IMR-90 (cell line): ENCODE measurements around the gene FOXP1. TPM values are rescaled to one million over a fixed set of nuclear protein-coding genes. Genes with fewer than 3 reads are reported as not detected.

Experiments
- ATAC-seq: fragments of 200-7000 bp; cut with Tn5 transposase; 2 replicates; pipeline ENCODE4 v1.9.1; 2020; ENCODE audit warnings: low read depth, mild to moderate bottlenecking, moderate library complexity
- BruUV-seq: library from RNA; stranded (reverse); fragments of 400-500 nt; replicated peaks from 2 replicates; lab custom pipeline; 2021; lab: Mats Ljungman, UMichigan
- CTCF ChIA-PET: fragments of 300-600 bp; formaldehyde crosslinking; extraction: SDS; loops from one replicate; lab custom pipeline; 2021; ENCODE audit warnings: antibody characterized with exemption; lab: Yijun Ruan, JAX
- POLR2A ChIA-PET: fragments of 300-600 bp; sonication (Branson Sonifier 250); formaldehyde crosslinking; loops from one replicate; lab custom pipeline; 2022; ENCODE audit warnings: antibody characterized with exemption; ENCODE audit not compliant: unreplicated experiment; lab: Charles Lee
- DNase-seq: peaks from one replicate; pipeline ENCODE4 v3.0.0; 2013
- H2AFZ ChIP-seq: replicated peaks from 2 replicates; pipeline ENCODE3; 2013; ENCODE audit warnings: low read length, mild to moderate bottlenecking; ENCODE audit not compliant: poor library complexity
- H2AK5ac ChIP-seq: 2 replicates; pipeline ENCODE4 v1.6.1; 2013; ENCODE audit warnings: low read depth, low read length, inconsistent platforms
- H2AK9ac ChIP-seq: replicated peaks from 2 replicates; pipeline ENCODE3; 2013; ENCODE audit warnings: mild to moderate bottlenecking, low read depth, low read length, moderate library complexity; ENCODE audit not compliant: poor library complexity
- H2BK120ac ChIP-seq: 2 replicates; pipeline ENCODE4 v1.6.1; 2013; ENCODE audit warnings: low read depth, low read length, inconsistent platforms
- H2BK15ac ChIP-seq: 3 replicates; pipeline ENCODE4 v1.6.1; 2013; ENCODE audit warnings: low read depth, low read length, inconsistent platforms
- H2BK20ac ChIP-seq: 2 replicates; pipeline ENCODE4 v1.6.1; 2013; ENCODE audit warnings: low read depth, mild to moderate bottlenecking, inconsistent platforms, low read length, moderate library complexity
- H2BK5ac ChIP-seq: 2 replicates; pipeline ENCODE4 v1.6.1; 2013; ENCODE audit warnings: mild to moderate bottlenecking, low read depth, low read length, inconsistent platforms; ENCODE audit not compliant: poor library complexity, severe bottlenecking
- H3K14ac ChIP-seq: replicated peaks from 2 replicates; pipeline ENCODE4 v1.6.1; 2013; ENCODE audit warnings: low read depth, low read length, inconsistent platforms
- H3K18ac ChIP-seq: 2 replicates; pipeline ENCODE4 v1.6.1; 2013; ENCODE audit warnings: low read depth, low read length, control low read depth
- H3K23ac ChIP-seq: 2 replicates; pipeline ENCODE4 v1.6.1; 2013; ENCODE audit warnings: low read depth, low read length, inconsistent platforms
- H3K27ac ChIP-seq: 2 replicates; pipeline ENCODE4 v1.5.1; 2013; ENCODE audit warnings: mild to moderate bottlenecking, control low read depth, low read length; ENCODE audit not compliant: insufficient read depth
- H3K27me3 ChIP-seq: 2 replicates; pipeline ENCODE4 v1.6.1; 2013; ENCODE audit warnings: low read length; ENCODE audit not compliant: control insufficient read depth, insufficient read depth
- H3K36me3 ChIP-seq: 2 replicates; pipeline ENCODE4 v1.6.1; 2013; ENCODE audit warnings: low read length, mixed read lengths; ENCODE audit not compliant: control insufficient read depth, insufficient read depth
- H3K4ac ChIP-seq: 2 replicates; pipeline ENCODE4 v1.6.1; 2013; ENCODE audit warnings: low read depth, low read length, inconsistent platforms
- H3K4me1 ChIP-seq: 2 replicates; pipeline ENCODE4 v1.6.1; 2013; ENCODE audit warnings: low read length, mixed read lengths; ENCODE audit not compliant: control insufficient read depth, insufficient read depth
- H3K4me2 ChIP-seq: 2 replicates; pipeline ENCODE4 v1.6.1; 2013; ENCODE audit warnings: low read depth, mild to moderate bottlenecking, control low read depth, low read length, moderate library complexity
- H3K4me3 ChIP-seq: 2 replicates; pipeline ENCODE4 v1.5.1; 2013; ENCODE audit warnings: low read depth, mild to moderate bottlenecking, control low read depth, low read length, moderate library complexity; ENCODE audit not compliant: insufficient read depth
- H3K56ac ChIP-seq: 2 replicates; pipeline ENCODE4 v1.6.1; 2013; ENCODE audit warnings: low read length, inconsistent platforms; ENCODE audit not compliant: insufficient read depth; ENCODE audit errors: extremely low read depth
- H3K79me1 ChIP-seq, 2 experiments: 2 replicates each; pipeline ENCODE4 v1.6.1; 2013; ENCODE audit warnings: low read length in 2 of 2, inconsistent platforms in 1 of 2, low read depth in 1 of 2
- H3K9ac ChIP-seq: 2 replicates; pipeline ENCODE4 v1.6.1; 2013; ENCODE audit warnings: low read depth, low read length, control low read depth
- H3K9me1 ChIP-seq: 2 replicates; pipeline ENCODE4 v1.6.1; 2013; ENCODE audit warnings: low read length, inconsistent platforms; ENCODE audit not compliant: insufficient read depth
- H3K9me3 ChIP-seq: 2 replicates; pipeline ENCODE4 v1.6.1; 2013; ENCODE audit warnings: low read length; ENCODE audit not compliant: control insufficient read depth, insufficient read depth
- H4K20me1 ChIP-seq: 2 replicates; pipeline ENCODE4 v1.6.1; 2013; ENCODE audit warnings: low read length, inconsistent platforms; ENCODE audit not compliant: insufficient read depth
- H4K5ac ChIP-seq: 2 replicates; pipeline ENCODE4 v1.6.1; 2013; ENCODE audit warnings: mild to moderate bottlenecking, low read depth, low read length, control low read depth
- H4K8ac ChIP-seq, 2 experiments: 2 replicates each; pipeline ENCODE4 v1.6.1; 2013; ENCODE audit warnings: low read depth in 2 of 2, low read length in 2 of 2, control low read depth in 1 of 2, inconsistent platforms in 1 of 2
- H4K91ac ChIP-seq: 2 replicates; pipeline ENCODE4 v1.6.1; 2013; ENCODE audit warnings: low read depth, low read length, inconsistent platforms; ENCODE audit not compliant: insufficient read depth
- CHD1 ChIP-seq: IDR thresholded peaks from 2 replicates; pipeline ENCODE4 v1.6.1; 2012; ENCODE audit warnings: low read depth, low read length, improper control_type of control experiment
- FOS ChIP-seq: fragments of 150-350 bp; IDR thresholded peaks from 2 replicates; pipeline ENCODE4 v1.6.1; 2016; ENCODE audit warnings: low read depth, low read length
- MAFK ChIP-seq: IDR thresholded peaks from 2 replicates; pipeline ENCODE4 v1.6.1; 2012; ENCODE audit warnings: low read depth, low read length, improper control_type of control experiment
- MXI1 ChIP-seq: IDR thresholded peaks from 2 replicates; pipeline ENCODE4 v1.6.1; 2012; ENCODE audit warnings: low read depth, mild to moderate bottlenecking, low read length, moderate library complexity, borderline replicate concordance
- NFE2L2 ChIP-seq: fragments of 150-350 bp; IDR thresholded peaks from 2 replicates; pipeline ENCODE4 v1.6.1; 2016; ENCODE audit warnings: low read depth, mild to moderate bottlenecking, low read length
- POLR2A ChIP-seq: IDR thresholded peaks from 2 replicates; pipeline ENCODE4 v1.6.1; 2012; ENCODE audit warnings: mild to moderate bottlenecking, low read depth, low read length
- RCOR1 ChIP-seq: IDR thresholded peaks from 2 replicates; pipeline ENCODE4 v1.6.1; 2012; ENCODE audit warnings: mild to moderate bottlenecking, low read length, improper control_type of control experiment; ENCODE audit not compliant: insufficient replicate concordance
- RFX5 ChIP-seq: IDR thresholded peaks from 2 replicates; pipeline ENCODE4 v1.8.0; 2012; ENCODE audit warnings: low read depth, mild to moderate bottlenecking, low read length, moderate library complexity
- SMC3 ChIP-seq: fragments of 150-350 bp; IDR thresholded peaks from 2 replicates; pipeline ENCODE4 v1.6.1; 2016; ENCODE audit warnings: low read depth, mild to moderate bottlenecking, antibody characterized with exemption, low read length, moderate library complexity
- WGBS, 2 experiments: methylation state at CpG; one replicate each; pipeline versions ENCODE4 v1.1.5 to v1.1.7; 2013; ENCODE audit warnings: missing lambda C conversion rate in 2 of 2; ENCODE audit not compliant: insufficient read length in 1 of 2; ENCODE audit errors: extremely low coverage in 2 of 2; 5-methylcytosine and 5-hydroxymethylcytosine counted together
- dilution Hi-C: fragments of 300-500 bp; cut with HindIII; formaldehyde crosslinking; loops from one replicate; pipeline ENCODE4 v1.14.3; 2018; ENCODE audit warnings: low sequenced_read_pairs; ENCODE audit not compliant: unreplicated experiment
- in situ Hi-C: fragments of 300-500 bp; cut with MboI; formaldehyde crosslinking; loops from 3 replicates; pipeline ENCODE4 v1.14.3; 2019; ENCODE audit warnings: low sequenced_read_pairs, inconsistent platforms, mixed read lengths
- intact Hi-C: fragments of 100-400 bp; cut with micrococcal nuclease; formaldehyde crosslinking; loops from 2 replicates; pipeline ENCODE4 v1.10.0; 2022
- polyA plus RNA-seq, 3 experiments: library from polyadenylated mRNA; depleted of rRNA; stranded (reverse); fragments of >200 nt; gene quantifications; 2 replicates each; pipeline ENCODE4 v1.2.3, GENCODE V29; 2012; ENCODE audit warnings: low replicate concordance in 1 of 3
- total RNA-seq: library from RNA; depleted of rRNA; stranded (reverse); fragments of >200 nt; gene quantifications from 2 replicates; pipeline ENCODE4 v1.2.3, GENCODE V29; 2012

The FOXP1 gene
- total and polyA plus RNA-seq, 2 of the 4 experiments (the other 2 are of a cell fraction), result 37.0 to 132 TPM

DNA sequence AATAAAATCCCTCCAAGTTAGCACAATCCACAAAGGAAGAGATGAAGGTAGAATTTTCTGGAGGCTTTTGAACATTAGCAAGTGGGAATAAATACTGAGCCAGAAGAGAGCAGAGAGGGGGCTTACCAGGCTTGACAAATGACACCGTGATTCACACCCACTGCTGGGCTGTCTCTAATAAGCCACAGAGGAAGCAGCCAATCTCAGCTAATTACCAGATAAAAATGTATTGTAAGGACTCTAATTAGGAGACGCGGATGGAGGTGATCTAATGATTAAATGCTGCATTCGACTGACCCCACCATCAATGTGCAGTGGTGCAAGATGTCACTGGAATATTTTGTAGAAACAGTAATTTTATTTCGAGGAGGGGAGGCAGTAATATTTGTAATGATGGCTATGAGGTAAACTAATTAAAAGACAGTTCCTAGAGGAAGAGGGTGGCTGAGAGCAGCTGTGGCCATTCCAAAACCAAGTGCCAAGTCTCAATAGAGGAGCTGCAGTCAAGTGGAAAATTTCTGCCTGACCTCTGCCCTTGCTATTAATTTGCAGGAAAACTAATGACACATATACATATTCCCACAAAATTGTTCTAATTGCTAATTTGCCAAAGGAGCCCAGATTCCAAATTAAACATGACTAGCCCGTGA lies 602.2 kb downstream of the FOXP1 start:
- Histone ChIP-seq H3K4me1 (peaks cover 35% of the 10 kb centered on the region), H2AK5ac (peak overlapping the region; percentile 14; the same call in 1 of the 2 replicates), H3K36me3 (peaks cover 31% of the 10 kb centered on the region), H2AK9ac (no peak overlapping the region), H2BK20ac (no peak overlapping the region), H4K91ac (peak overlapping the region; percentile 37; the same call in 1 of the 2 replicates), H3K9ac (no peak overlapping the region), H3K27ac (peak overlapping the region; percentile 38; the same call in 1 of the 2 replicates), H2AFZ (no peak overlapping the region), H3K9me3 (no peaks in the 10 kb centered on the region), H3K56ac (no peak overlapping the region), H3K14ac (peak overlapping the region; percentile 16; the same call in 1 of the 2 replicates), H3K9me1 (peaks cover 26% of the 10 kb centered on the region), H3K23ac (peak overlapping the region; percentile 33), H4K5ac (no peak overlapping the region), H3K4me3 (no peak overlapping the region), H3K4ac (peak overlapping the region; percentile 17; the same call in 1 of the 2 replicates), H3K27me3 (no peaks in the 10 kb centered on the region), H3K4me2 (no peak overlapping the region), H2BK120ac (peak overlapping the region; percentile 47; the same call in 1 of the 2 replicates), H4K8ac (peak overlapping the region; percentile 28 to 38; a peak in 2 of 4 replicates), H2BK5ac (peak overlapping the region; percentile 93), H3K79me1 (peaks cover 49 to 68% of the 10 kb centered on the region in 2 experiments), H2BK15ac (peak overlapping the region; percentile 73; the same call in 1 of the 3 replicates), H4K20me1 (peaks cover 5% of the 10 kb centered on the region; the same call in 1 of the 2 replicates), H3K18ac (peak overlapping the region; percentile 86; the same call in 1 of the 2 replicates)
- DNase-seq (no peak), ATAC-seq (no peak)
- in situ Hi-C loops (no loop called here), intact Hi-C loops (loop anchor here (5.0 to 10.0 kb wide), 4 partner anchors 123 to 601 kb away; partner anchors contain the start of gene FOXP1), dilution Hi-C loops (no loop called here)
- CTCF ChIA-PET, result interaction anchor here (0.7 kb wide), 1 partner anchor 431 kb away, joined by 4 read pairs; no protein-coding TSS in a partner anchor
- no TSS peak for BruUV-seq
- TF ChIP-seq POLR2A, result no peak
- TF ChIP-seq FOS, result no peak
- no peak for TF ChIP-seq RFX5
- no peak for TF ChIP-seq MXI1
- TF ChIP-seq NFE2L2, result no peak
- no peak for TF ChIP-seq SMC3
- no peak for TF ChIP-seq RCOR1
- TF ChIP-seq CHD1, result no peak
- TF ChIP-seq MAFK, result no peak
- WGBS, 2 experiments, result no CpG with 5 or more reads among the region's 6 CpGs
- POLR2A ChIA-PET, result no interaction called here
